Adrenal gland (tissue), 12 donors: ENCODE results near the gene MATN1. TPM values are rescaled to one million over a fixed set of nuclear protein-coding genes. Genes with fewer than 3 reads are reported as not detected.

Experiments used
- DNase-seq, 7 donors: peaks; one replicate each; pipeline ENCODE4 v3.0.0-alpha.2; 2019 to 2020
- H3K27ac ChIP-seq, 5 donors: fragments of 200-600 bp; sonication (generic) in 4 of 5; 1 replicate in 3 of 5; 2 replicates in 2 of 5; pipeline versions ENCODE4 v1.5.1 to v1.8.0; 2016 to 2020; ENCODE audit warnings: mild to moderate bottlenecking in 1 of 5
- H3K27me3 ChIP-seq: fragments of 200-600 bp; 2 replicates; pipeline ENCODE4 v1.8.0; 2021
- H3K36me3 ChIP-seq, 2 donors: fragments of 200-600 bp; replicated peaks in 1 of 2; 1 replicate in 1 of 2; 2 replicates in 1 of 2; pipeline versions ENCODE4 v1.5.1 to v1.8.0; 2018 to 2022
- H3K4me1 ChIP-seq, 2 donors: fragments of 200-600 bp; replicated peaks in 1 of 2; 1 replicate in 1 of 2; 2 replicates in 1 of 2; pipeline versions ENCODE4 v1.5.1 to v1.8.0; 2018 to 2021
- H3K4me3 ChIP-seq, 4 donors: fragments of 200-600 bp; sonication (generic) in 3 of 4; one replicate each; pipeline ENCODE4 v1.5.1; 2016 to 2018
- H3K9me3 ChIP-seq, 3 donors: fragments of 200-600 bp; sonication (generic) in 1 of 3; replicated peaks in 1 of 3; 1 replicate in 2 of 3; 2 replicates in 1 of 3; pipeline versions ENCODE4 v1.5.1 to v1.8.0; 2016 to 2021
- POLR2A ChIP-seq, 2 donors: fragments of 450-650 bp; IDR thresholded peaks; one replicate each; pipeline ENCODE4 v1.6.1; 2017; ENCODE audit warnings: antibody characterized with exemption in 2 of 2, mild to moderate bottlenecking in 2 of 2, moderate library complexity in 1 of 2
- WGBS, 4 donors: extraction: QIAGEN DNeasy Blood & Tissue Kit in 2 of 4; methylation state at CpG; one replicate each; pipeline versions ENCODE4 v1.1.5 to v1.1.7; 2013 to 2017; 5-methylcytosine and 5-hydroxymethylcytosine counted together
- intact Hi-C, 2 donors: fragments of 100-400 bp; cut with DNase I; formaldehyde crosslinking; loops; one replicate each; pipeline versions ENCODE4 v1.14.1 to v1.15.0; 2022 to 2023
- microRNA-seq, 3 donors: library from miRNA; unstranded; fragments of <30 nt; microRNA quantifications; one replicate each; pipeline ENCODE4, GENCODE V29; 2017 to 2020
- polyA plus RNA-seq, 3 donors: library from polyadenylated mRNA; stranded (reverse); fragments of 200-250 nt in 2 of 3; fragments of 350-450 nt in 1 of 3; fragmentation: Illumina TruSeq in 1 of 3; extraction: RNeasy Lipid Tissue Mini Kit (QIAGEN cat#74804) in 1 of 3; gene quantifications; one replicate each; pipeline ENCODE4 v1.2.3, GENCODE V29; 2013 to 2014
- small RNA-seq, 2 donors: library from RNA; depleted of rRNA; stranded (forward); fragments of <200 nt; gene quantifications; one replicate each; pipeline ENCODE3, GENCODE V24; 2016
- total RNA-seq, 9 donors: library from RNA; depleted of rRNA in 4 of 9; stranded (reverse); fragments of >200 nt in 4 of 9; fragments of 120-200 nt in 1 of 9; fragmentation: NEBNext Ultra II Directional in 1 of 9; extraction: Animal tissue kit (Norgen Biotek cat#: 25700) in 1 of 9; gene quantifications; one replicate each; pipeline versions ENCODE4 v1.1.0 to v1.2.4, GENCODE V29; 2013 to 2023
- TF ChIP-seq, protein P1 (sequence below), 6 experiments: fragments of 450-650 bp in 4 of 6; fragments of 200-600 bp in 2 of 6; sonication (generic) in 1 of 6; IDR thresholded peaks; 1 replicate in 5 of 6; 2 replicates in 1 of 6; pipeline versions ENCODE4 v1.5.1 to v1.8.0; 2016 to 2021; ENCODE audit warnings: antibody characterized with exemption in 6 of 6, mild to moderate bottlenecking in 2 of 6, moderate library complexity in 1 of 6
- donor health status: healthy with polysubstance abuse.
- donor health status: Bipolar disorder and iron deficiency.
- donor health status: DM: yes; HTN: yes; CAD: no.
- donor health status: DM: no; HTN: no; CAD: no.
- donor health status: DM: no; HTN: no; CAD: no.
- donor health status: DM: yes; HTN: yes; CAD: no.

The MATN1 gene
- total and polyA plus RNA-seq, 12 donors, result 0.05 to 0.55 (median 0.18) TPM; not detected in 6

DNA sequence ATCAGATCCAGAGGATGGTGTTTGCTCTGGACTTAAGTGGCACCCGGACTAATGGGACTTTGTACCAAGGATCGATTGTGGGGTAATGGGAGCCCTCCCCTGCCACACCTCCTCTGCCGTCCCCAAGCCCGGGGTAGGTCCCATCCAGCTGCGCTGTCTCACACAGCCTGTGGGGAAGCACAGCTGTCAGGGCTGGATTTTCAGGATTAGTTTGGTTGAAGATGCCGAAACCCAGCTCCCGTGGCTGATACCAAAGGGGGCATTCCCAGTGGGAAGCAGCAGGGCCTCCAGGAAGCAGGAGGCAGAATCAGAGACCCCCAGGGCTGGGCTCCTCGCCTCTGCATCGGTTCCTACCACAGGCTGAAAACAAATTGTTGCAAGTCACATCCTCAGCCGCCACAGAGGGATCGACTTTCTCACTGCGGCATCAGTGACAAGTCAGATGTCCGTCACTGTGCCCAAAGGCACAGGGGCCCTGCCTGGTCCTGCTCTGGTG, 59.7 kb downstream of the MATN1 start:
- Histone ChIP-seq H3K4me1 (no peaks in the 10 kb centered on the region), H3K27ac (no peak overlapping the region), H3K4me3 (no peak overlapping the region), H3K9me3 (no peaks in the 10 kb centered on the region), H3K27me3 (no peaks in the 10 kb centered on the region), H3K36me3 (no peaks in the 10 kb centered on the region)
- TF ChIP-seq POLR2A (IDR thresholded peaks at IDR 0.05), result no peak
- TF ChIP-seq, protein P1, sequence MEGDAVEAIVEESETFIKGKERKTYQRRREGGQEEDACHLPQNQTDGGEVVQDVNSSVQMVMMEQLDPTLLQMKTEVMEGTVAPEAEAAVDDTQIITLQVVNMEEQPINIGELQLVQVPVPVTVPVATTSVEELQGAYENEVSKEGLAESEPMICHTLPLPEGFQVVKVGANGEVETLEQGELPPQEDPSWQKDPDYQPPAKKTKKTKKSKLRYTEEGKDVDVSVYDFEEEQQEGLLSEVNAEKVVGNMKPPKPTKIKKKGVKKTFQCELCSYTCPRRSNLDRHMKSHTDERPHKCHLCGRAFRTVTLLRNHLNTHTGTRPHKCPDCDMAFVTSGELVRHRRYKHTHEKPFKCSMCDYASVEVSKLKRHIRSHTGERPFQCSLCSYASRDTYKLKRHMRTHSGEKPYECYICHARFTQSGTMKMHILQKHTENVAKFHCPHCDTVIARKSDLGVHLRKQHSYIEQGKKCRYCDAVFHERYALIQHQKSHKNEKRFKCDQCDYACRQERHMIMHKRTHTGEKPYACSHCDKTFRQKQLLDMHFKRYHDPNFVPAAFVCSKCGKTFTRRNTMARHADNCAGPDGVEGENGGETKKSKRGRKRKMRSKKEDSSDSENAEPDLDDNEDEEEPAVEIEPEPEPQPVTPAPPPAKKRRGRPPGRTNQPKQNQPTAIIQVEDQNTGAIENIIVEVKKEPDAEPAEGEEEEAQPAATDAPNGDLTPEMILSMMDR (IDR thresholded peaks at IDR 0.05), result no peak
- 50 to 80% (median 71%) methylated on average over 2 to 13 of the region's 13 CpGs for WGBS, 4 donors
- DNase-seq, result no peak
- intact Hi-C loops, result no loop called here

DNA sequence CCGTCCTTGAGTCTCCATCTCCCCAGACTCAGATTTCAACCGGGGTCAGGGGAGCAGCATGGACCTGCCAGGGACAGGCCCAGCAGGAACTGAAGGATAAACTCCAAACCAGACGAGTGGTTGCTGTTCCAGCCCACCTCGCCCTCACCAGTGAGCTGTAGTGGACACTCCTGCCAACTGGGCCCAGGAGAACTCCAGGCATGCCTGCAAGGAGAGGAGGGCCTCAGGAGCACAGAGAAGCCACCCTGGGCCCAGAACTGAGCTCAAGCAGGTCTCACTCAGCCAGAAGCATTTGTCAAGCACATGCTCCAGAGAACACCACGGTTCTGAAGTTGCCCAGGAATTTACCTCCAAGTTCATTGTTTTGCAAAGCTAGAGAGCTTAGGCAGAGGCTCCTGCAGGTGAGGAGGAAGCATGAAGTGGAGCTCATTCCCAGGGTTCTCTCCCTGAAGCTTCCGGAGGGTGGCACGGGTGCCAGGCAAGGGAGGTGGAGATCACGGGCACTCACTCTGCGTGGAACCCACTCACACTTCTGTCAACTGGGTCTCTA, 61.0 kb downstream of the MATN1 start:
- WGBS, 4 donors, result 72 to 100% (median 77%) methylated on average over 2 to 9 of the region's 9 CpGs
- Histone ChIP-seq H3K4me1 (no peaks in the 10 kb centered on the region), H3K27me3 (peaks cover 6% of the 10 kb centered on the region), H3K36me3 (no peaks in the 10 kb centered on the region), H3K4me3 (no peak overlapping the region), H3K9me3 (no peaks in the 10 kb centered on the region), H3K27ac (no peak overlapping the region)
- DNase-seq, result no peak
- intact Hi-C loops, result no loop called here
- TF ChIP-seq POLR2A (IDR thresholded peaks at IDR 0.05), result no peak

DNA sequence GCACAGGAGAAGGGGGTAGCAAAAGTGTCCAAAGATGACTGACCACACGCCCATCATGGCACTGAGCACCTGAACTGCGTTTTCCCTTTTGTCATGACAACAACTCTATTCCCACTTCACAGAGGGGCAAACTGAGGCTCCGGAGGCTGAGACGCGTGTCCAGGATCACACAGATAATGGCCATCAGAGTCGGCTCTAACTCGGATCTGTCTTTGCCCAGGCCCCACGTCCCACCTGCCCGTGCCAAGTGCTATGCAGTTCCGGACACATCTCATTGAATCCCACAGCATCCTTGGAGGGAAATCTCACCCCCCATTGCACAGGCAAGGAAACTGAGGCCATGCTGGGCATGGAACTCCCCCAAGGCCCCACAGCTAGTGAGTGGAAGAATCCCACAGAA, 62.1 kb downstream of the MATN1 start:
- no peak for DNase-seq
- H3K27ac ChIP-seq, result no peak overlapping the region
- WGBS, 4 donors, result 77 to 90% (median 86%) methylated on average over 10 of the region's 10 CpGs

More for the DNA sequence above, 62.1 kb downstream of the MATN1 start:
- intact Hi-C loops, result no loop called here
- H3K9me3 ChIP-seq, result no peaks in the 10 kb centered on the region
- H3K4me3 ChIP-seq, result no peak overlapping the region
- TF ChIP-seq POLR2A (IDR thresholded peaks at IDR 0.05), result no peak
- TF ChIP-seq, protein P1 (IDR thresholded peaks at IDR 0.05), result no peak
- H3K4me1 ChIP-seq, result no peaks in the 10 kb centered on the region
- H3K36me3 ChIP-seq, result no peaks in the 10 kb centered on the region
- H3K27me3 ChIP-seq, result peaks cover 10% of the 10 kb centered on the region

Small RNA genes within 50 kb of the gene (microRNA-seq; reads per million reads assigned to microRNA genes)
- gene MIR4420, result 0 reads per million in 3 donors

Small RNA genes within 50 kb of the gene (small RNA-seq; reads per million reads assigned to genes)
- 0 reads per million in 2 donors for gene MIR4420

Other genes with a start within 250 kb of the MATN1 start
- 100 to 1,000 TPM in 5 of 9 donors, 10 to 100 TPM in 3, 1 to 10 TPM in 1; 7.8 to 176 (median 120) TPM for gene LAPTM5, start 34.2 kb upstream of the MATN1 start, total RNA-seq
- 100 to 1,000 TPM in 1 of 3 donors, 10 to 100 TPM in 2; 85.9 to 177 (median 97.1) TPM for gene LAPTM5, start 34.2 kb upstream of the MATN1 start, polyA plus RNA-seq
- 100 to 1,000 TPM in 8 of 9 donors, 10 to 100 TPM in 1; 40.1 to 536 (median 200) TPM for gene SDC3, start 185.2 kb upstream of the MATN1 start, total RNA-seq
- gene SDC3, start 185.2 kb upstream of the MATN1 start, polyA plus RNA-seq, result 100 to 1,000 TPM in 2 of 3 donors, 10 to 100 TPM in 1; 85.5 to 190 (median 101) TPM